ENCODE measurements around the gene ARHGAP4.

DNA sequence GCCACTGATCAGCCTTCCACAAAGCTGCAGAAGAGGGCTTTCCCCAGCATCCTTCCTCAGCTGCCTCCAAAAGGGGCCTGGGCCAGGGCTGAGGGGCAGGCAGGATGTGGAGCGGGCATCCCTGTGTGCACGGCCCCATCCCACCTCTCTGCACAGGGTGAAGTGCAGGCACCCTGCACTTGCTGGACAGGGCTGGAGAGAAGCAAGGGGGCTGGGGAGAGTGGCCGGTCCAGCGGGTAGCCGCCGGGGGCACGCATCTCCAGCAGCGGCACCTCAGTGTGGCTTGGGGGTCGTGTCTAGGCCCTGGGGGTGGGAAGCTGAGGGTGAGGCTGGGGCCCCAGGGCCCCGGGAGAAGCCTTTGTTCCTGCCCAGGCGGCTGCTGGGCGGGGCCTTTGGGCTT is 18.6 kb downstream of the ARHGAP4 start:
- TF ChIP-seq, protein P1, sequence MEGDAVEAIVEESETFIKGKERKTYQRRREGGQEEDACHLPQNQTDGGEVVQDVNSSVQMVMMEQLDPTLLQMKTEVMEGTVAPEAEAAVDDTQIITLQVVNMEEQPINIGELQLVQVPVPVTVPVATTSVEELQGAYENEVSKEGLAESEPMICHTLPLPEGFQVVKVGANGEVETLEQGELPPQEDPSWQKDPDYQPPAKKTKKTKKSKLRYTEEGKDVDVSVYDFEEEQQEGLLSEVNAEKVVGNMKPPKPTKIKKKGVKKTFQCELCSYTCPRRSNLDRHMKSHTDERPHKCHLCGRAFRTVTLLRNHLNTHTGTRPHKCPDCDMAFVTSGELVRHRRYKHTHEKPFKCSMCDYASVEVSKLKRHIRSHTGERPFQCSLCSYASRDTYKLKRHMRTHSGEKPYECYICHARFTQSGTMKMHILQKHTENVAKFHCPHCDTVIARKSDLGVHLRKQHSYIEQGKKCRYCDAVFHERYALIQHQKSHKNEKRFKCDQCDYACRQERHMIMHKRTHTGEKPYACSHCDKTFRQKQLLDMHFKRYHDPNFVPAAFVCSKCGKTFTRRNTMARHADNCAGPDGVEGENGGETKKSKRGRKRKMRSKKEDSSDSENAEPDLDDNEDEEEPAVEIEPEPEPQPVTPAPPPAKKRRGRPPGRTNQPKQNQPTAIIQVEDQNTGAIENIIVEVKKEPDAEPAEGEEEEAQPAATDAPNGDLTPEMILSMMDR (IDR thresholded peaks at IDR 0.05; ENCODE audit: poor library complexity), result no peak
- TF ChIP-seq EZH2 (IDR thresholded peaks at IDR 0.05; ENCODE audit: borderline replicate concordance) (no peak), EZH2phosphoT487 (IDR thresholded peaks at IDR 0.05; ENCODE audit: low read depth, severe bottlenecking, unreplicated experiment) (no peak)
